Gastroesophageal sphincter (tissue), 4 donors: ENCODE results near the gene PARD3. TPM values are rescaled to one million over a fixed set of nuclear protein-coding genes. Genes with fewer than 3 reads are reported as not detected.

Experiments
- ATAC-seq: fragments of 150-250 bp; one replicate; pipeline ENCODE4 v1.9.1; 2016; ENCODE audit warnings: mild to moderate bottlenecking, moderate library complexity
- H3K27ac ChIP-seq, 4 donors: fragments of 200-600 bp; sonication (generic) in 3 of 4; 1 replicate in 3 of 4; 2 replicates in 1 of 4; pipeline ENCODE4 v1.5.1; 2016 to 2019
- H3K27me3 ChIP-seq: fragments of 200-600 bp; sonication (generic); one replicate; pipeline ENCODE4 v1.5.1; 2019
- H3K36me3 ChIP-seq, 2 donors: fragments of 200-600 bp; sonication (generic); one replicate each; pipeline ENCODE4 v1.5.1; 2019; ENCODE audit warnings: control low read depth in 1 of 2
- H3K4me1 ChIP-seq, 3 donors: fragments of 200-600 bp; sonication (generic); 1 replicate in 2 of 3; 2 replicates in 1 of 3; pipeline ENCODE4 v1.5.1; 2016 to 2019; ENCODE audit warnings: control low read depth in 2 of 3
- H3K4me3 ChIP-seq, 2 donors: fragments of 200-600 bp; sonication (generic); one replicate each; pipeline ENCODE4 v1.5.1; 2019; ENCODE audit warnings: mild to moderate bottlenecking in 1 of 2, moderate library complexity in 1 of 2
- H3K9me3 ChIP-seq, 3 donors: fragments of 200-600 bp; sonication (generic); one replicate each; pipeline ENCODE4 v1.5.1; 2017 to 2019; ENCODE audit warnings: control low read depth in 2 of 3
- EP300 ChIP-seq: sonication (generic); formaldehyde crosslinking; IDR thresholded peaks from one replicate; pipeline ENCODE4 v1.6.1; 2017; ENCODE audit warnings: antibody characterized with exemption, mild to moderate bottlenecking
- POLR2A ChIP-seq, 2 donors: fragments of 450-650 bp; IDR thresholded peaks; one replicate each; pipeline ENCODE4 v1.6.1; 2017; ENCODE audit warnings: antibody characterized with exemption in 2 of 2, mild to moderate bottlenecking in 2 of 2, moderate library complexity in 1 of 2
- POLR2AphosphoS5 ChIP-seq: sonication (generic); formaldehyde crosslinking; IDR thresholded peaks from one replicate; pipeline ENCODE4 v1.6.1; 2017; ENCODE audit warnings: antibody characterized with exemption
- WGBS, 2 donors: methylation state at CpG; one replicate each; pipeline ENCODE4 v1.1.5; 2018; ENCODE audit warnings: low coverage in 1 of 2; 5-methylcytosine and 5-hydroxymethylcytosine counted together
- total RNA-seq, 4 donors: library from RNA; depleted of rRNA; stranded (reverse); fragments of >200 nt; gene quantifications; one replicate each; pipeline ENCODE4 v1.1.0, GENCODE V29; 2016
- TF ChIP-seq, protein P1 (sequence below), 4 experiments: fragments of 200-600 bp in 2 of 4; fragments of 450-650 bp in 2 of 4; sonication (generic) in 1 of 4; IDR thresholded peaks; one replicate each; pipeline ENCODE4 v1.5.1; 2017 to 2019; ENCODE audit warnings: antibody characterized with exemption in 4 of 4, mild to moderate bottlenecking in 2 of 4, moderate library complexity in 2 of 4

PARD3 gene
- total RNA-seq, 4 donors from 2014 or later = 101 to 127 (median 115) TPM

- WGBS, 2 donors = 42 to 60% methylated on average over 1 to 6 of the region's 7 CpGs
- ATAC-seq = no peak
- Histone ChIP-seq H3K36me3 (no peaks in the 10 kb centered on the region), H3K4me1 (peaks cover 0 to 38% (median 0%) of the 10 kb centered on the region in 3 donors), H3K27me3 (no peaks in the 10 kb centered on the region), H3K4me3 (no peak overlapping the region), H3K9me3 (no peaks in the 10 kb centered on the region), H3K27ac (no peak overlapping the region)
- TF ChIP-seq, protein P1, sequence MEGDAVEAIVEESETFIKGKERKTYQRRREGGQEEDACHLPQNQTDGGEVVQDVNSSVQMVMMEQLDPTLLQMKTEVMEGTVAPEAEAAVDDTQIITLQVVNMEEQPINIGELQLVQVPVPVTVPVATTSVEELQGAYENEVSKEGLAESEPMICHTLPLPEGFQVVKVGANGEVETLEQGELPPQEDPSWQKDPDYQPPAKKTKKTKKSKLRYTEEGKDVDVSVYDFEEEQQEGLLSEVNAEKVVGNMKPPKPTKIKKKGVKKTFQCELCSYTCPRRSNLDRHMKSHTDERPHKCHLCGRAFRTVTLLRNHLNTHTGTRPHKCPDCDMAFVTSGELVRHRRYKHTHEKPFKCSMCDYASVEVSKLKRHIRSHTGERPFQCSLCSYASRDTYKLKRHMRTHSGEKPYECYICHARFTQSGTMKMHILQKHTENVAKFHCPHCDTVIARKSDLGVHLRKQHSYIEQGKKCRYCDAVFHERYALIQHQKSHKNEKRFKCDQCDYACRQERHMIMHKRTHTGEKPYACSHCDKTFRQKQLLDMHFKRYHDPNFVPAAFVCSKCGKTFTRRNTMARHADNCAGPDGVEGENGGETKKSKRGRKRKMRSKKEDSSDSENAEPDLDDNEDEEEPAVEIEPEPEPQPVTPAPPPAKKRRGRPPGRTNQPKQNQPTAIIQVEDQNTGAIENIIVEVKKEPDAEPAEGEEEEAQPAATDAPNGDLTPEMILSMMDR (IDR thresholded peaks at IDR 0.05) = no peak
- TF ChIP-seq EP300 (no peak), POLR2A (IDR thresholded peaks at IDR 0.05) (no peak), POLR2AphosphoS5 (no peak)
Measured at GRCh38 chr10:34185998-34186397, 629.1 kb downstream of the PARD3 start.

GRCh38 chr10:34184939-34185386, 630.1 kb downstream of the PARD3 start:
- H3K4me1 ChIP-seq = peaks cover 0 to 38% (median 0%) of the 10 kb centered on the region in 3 donors
- ATAC-seq = no peak
- no peak overlapping the region for H3K27ac ChIP-seq

DNA sequence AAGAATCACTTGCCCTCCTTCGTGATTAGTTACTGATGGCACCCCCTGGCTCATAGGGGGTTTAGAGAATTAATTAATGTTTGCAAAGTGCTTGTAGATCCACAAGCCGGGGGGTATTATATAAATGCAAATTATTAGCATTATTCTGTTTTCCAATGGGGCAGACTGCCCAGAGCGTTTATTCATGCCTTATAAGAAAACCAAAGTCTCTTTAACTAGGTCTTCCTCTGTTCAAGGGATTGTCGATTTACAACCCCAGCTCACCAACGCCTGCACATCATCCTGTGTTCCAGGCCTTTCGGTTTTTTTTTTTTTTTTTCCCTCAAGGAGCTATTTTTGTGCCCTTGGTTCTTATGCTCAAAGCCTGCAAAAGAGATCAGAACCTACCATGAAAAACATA, 630.7 kb downstream of the PARD3 start:
- Histone ChIP-seq H3K4me1 (peaks cover 0 to 38% (median 0%) of the 10 kb centered on the region in 3 donors), H3K9me3 (no peaks in the 10 kb centered on the region), H3K36me3 (no peaks in the 10 kb centered on the region), H3K4me3 (no peak overlapping the region), H3K27ac (no peak overlapping the region), H3K27me3 (no peaks in the 10 kb centered on the region)
- TF ChIP-seq POLR2A (IDR thresholded peaks at IDR 0.05) (no peak), EP300 (no peak), POLR2AphosphoS5 (no peak)
- TF ChIP-seq, protein P1 (IDR thresholded peaks at IDR 0.05) = no peak
- no peak for ATAC-seq
- WGBS, 2 donors = 48 to 54% methylated on average over 5 to 6 of the region's 6 CpGs

More at GRCh38 chr10:34184939-34185386, 630.1 kb downstream of the PARD3 start:
- no peak overlapping the region for H3K4me3 ChIP-seq
- H3K9me3 ChIP-seq = no peaks in the 10 kb centered on the region
- H3K36me3 ChIP-seq = no peaks in the 10 kb centered on the region
- WGBS, 2 donors = 56 to 62% methylated on average over 1 of the region's 1 CpG
- no peaks in the 10 kb centered on the region for H3K27me3 ChIP-seq
- no peak for TF ChIP-seq POLR2AphosphoS5
- TF ChIP-seq POLR2A (IDR thresholded peaks at IDR 0.05) = no peak
- TF ChIP-seq EP300 = no peak
- TF ChIP-seq, protein P1 (IDR thresholded peaks at IDR 0.05) = no peak

- ATAC-seq = no peak
- no peaks in the 10 kb centered on the region for H3K9me3 ChIP-seq
- WGBS, 2 donors = 86 to 97% methylated on average over 5 to 13 of the region's 15 CpGs
- TF ChIP-seq EP300 = no peak
- TF ChIP-seq, protein P1 (IDR thresholded peaks at IDR 0.05) = no peak
- H3K4me1 ChIP-seq = peaks cover 0 to 38% (median 0%) of the 10 kb centered on the region in 3 donors
- H3K4me3 ChIP-seq = no peak overlapping the region
- H3K36me3 ChIP-seq = no peaks in the 10 kb centered on the region
- H3K27ac ChIP-seq = no peak overlapping the region
- H3K27me3 ChIP-seq = no peaks in the 10 kb centered on the region
Measured at GRCh38 chr10:34183016-34183796, 631.9 kb downstream of the PARD3 start.
